Stimulated activated naive CD4-positive, alpha-beta T cell treated with Interleukin-2 at 50 U/mL for 16 hours (primary cell): ENCODE results near the gene SMS.

Experiments
- DNase-seq: peaks from one replicate; lab custom pipeline; 2025; lab: John Stamatoyannopoulos, UW

SMS gene

GRCh38 chrX:22039541-22039940, 99.0 kb downstream of the SMS start:
- no peak for DNase-seq

GRCh38 chrX:22040184-22040583, 99.7 kb downstream of the SMS start:
- no peak for DNase-seq

GRCh38 chrX:22041907-22042530, 101.5 kb downstream of the SMS start:
- no peak for DNase-seq

GRCh38 chrX:22043872-22044271, 103.4 kb downstream of the SMS start:
- no peak for DNase-seq
